ENCODE data around the gene PHEX. TPM values are rescaled to one million over a fixed set of nuclear protein-coding genes. Genes with fewer than 3 reads are reported as not detected.

Gene PHEX
- total RNA-seq, 6 experiments from 2014 or later = 0.05 to 0.10 (median 0.07) TPM

DNA sequence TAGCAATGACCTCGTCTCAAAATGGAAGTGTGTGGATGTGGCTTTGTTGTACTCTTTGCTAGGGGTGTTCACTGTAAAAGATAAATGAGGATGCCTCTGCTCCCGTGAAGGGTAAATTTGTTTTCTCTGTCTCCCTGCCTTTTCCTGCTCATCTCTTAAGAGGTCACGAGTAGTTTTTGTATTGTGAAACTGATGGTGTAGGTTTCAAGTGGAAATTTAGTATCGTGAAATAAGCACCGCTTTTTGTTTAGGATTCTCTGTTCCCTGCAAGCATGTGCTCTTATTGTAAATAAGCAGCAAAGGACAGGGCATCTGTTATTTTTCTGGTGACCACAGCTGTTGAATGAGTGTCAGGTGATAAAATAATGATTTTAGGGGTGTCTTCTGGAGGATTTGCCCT is 104.6 kb downstream of the PHEX start:
- Mint-ChIP-seq H3K27me3 (ENCODE audit: insufficient read depth) (peaks cover 2% of the 10 kb centered on the region), H3K4me3 (peak overlapping the region; percentile 77), H3K36me3 (ENCODE audit: low read depth) (no peaks in the 10 kb centered on the region), H3K27ac (peak overlapping the region; percentile 90), H3K4me1 (ENCODE audit: low read depth) (peaks cover 27% of the 10 kb centered on the region), H3K9me3 (no peaks in the 10 kb centered on the region)
- DNase-seq = no peak
- TF ChIP-seq, protein P1, sequence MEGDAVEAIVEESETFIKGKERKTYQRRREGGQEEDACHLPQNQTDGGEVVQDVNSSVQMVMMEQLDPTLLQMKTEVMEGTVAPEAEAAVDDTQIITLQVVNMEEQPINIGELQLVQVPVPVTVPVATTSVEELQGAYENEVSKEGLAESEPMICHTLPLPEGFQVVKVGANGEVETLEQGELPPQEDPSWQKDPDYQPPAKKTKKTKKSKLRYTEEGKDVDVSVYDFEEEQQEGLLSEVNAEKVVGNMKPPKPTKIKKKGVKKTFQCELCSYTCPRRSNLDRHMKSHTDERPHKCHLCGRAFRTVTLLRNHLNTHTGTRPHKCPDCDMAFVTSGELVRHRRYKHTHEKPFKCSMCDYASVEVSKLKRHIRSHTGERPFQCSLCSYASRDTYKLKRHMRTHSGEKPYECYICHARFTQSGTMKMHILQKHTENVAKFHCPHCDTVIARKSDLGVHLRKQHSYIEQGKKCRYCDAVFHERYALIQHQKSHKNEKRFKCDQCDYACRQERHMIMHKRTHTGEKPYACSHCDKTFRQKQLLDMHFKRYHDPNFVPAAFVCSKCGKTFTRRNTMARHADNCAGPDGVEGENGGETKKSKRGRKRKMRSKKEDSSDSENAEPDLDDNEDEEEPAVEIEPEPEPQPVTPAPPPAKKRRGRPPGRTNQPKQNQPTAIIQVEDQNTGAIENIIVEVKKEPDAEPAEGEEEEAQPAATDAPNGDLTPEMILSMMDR (IDR thresholded peaks at IDR 0.05) = no peak

DNA sequence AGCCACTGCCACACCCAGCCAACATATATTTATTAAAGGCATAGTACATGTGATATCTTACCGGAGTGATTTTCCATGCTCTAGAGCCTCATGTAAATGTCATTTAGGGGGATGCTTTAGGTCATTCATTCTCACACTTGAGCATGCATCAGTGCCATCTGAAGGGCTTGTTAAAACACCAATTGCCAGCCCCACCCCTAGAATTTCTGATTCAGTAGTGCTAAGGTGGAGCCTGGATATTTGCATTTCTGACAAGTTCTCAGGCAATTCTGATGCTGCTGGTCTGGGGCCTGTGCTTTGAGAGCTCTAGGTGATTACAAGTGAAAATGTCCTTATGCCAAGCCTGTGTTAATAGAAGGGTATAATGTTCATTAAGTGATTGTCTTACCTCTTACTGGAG is 107.7 kb downstream of the PHEX start:
- TF ChIP-seq, protein P1 (IDR thresholded peaks at IDR 0.05) = no peak
- H3K9me3 Mint-ChIP-seq = no peaks in the 10 kb centered on the region
- H3K27ac Mint-ChIP-seq = no peak overlapping the region
- no peak overlapping the region for H3K4me3 Mint-ChIP-seq
- peaks cover 22% of the 10 kb centered on the region for H3K4me1 Mint-ChIP-seq (ENCODE audit: low read depth)
- no peaks in the 10 kb centered on the region for H3K27me3 Mint-ChIP-seq (ENCODE audit: insufficient read depth)
- no peak for DNase-seq
- H3K36me3 Mint-ChIP-seq (ENCODE audit: low read depth) = no peaks in the 10 kb centered on the region

DNA sequence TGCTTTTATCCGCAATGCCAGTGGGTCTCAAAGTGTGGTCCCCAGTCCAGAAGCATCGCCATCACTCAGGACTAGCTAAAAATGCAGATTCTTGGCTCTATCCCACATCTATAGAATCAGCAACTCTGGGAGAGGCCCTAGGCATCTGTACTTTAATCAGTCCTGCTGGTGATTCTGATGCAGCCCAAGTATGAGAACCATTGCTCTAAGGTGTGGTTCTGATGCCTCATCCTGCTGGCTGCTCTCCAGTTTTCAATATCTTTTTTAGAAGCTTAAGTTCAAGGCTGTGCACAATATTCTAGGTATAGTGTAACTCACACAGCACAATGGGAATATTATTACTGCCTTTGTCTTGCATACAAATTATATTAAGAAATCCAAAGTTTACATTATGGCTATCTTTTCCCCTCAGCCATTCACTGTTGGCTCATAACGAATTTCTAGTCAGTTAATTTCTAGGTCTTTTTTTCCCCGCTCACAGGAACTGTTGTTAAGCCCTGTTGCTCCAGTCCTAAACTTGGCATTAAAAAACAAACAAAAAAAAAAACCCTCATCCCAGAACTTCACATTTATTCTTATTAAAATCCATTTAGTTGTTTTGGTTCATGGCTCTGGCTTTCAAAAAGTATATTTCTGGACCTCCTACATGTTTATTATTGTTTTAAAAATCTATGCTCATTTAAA is 109.1 kb downstream of the PHEX start:
- H3K4me1 Mint-ChIP-seq (ENCODE audit: low read depth) = peaks cover 8% of the 10 kb centered on the region

DNA sequence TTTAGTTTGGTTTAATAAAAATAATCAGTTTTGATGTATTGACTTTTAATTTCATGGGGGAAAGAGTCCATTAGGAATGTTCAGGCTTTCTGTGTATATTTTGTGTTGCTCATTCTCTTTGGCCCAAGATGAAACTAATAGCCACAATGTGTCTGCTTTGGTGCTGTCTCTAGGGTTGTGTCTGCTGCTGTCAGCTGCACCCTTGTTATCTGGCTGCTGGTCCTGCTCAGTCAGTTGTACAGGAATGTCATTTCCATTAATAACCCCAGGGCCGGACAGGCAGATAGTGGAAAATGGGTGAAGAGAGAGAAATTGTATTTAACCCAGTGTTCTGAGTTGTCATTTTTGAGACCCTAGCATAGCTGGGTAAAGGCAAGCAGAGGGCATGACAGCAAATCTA is 115.1 kb downstream of the PHEX start:
- Mint-ChIP-seq H3K4me1 (ENCODE audit: low read depth) (no peaks in the 10 kb centered on the region), H3K36me3 (ENCODE audit: low read depth) (peaks cover under 1% of the 10 kb centered on the region; the same call in 1 of the 2 replicates), H3K27ac (no peak overlapping the region), H3K27me3 (ENCODE audit: insufficient read depth) (no peaks in the 10 kb centered on the region), H3K4me3 (no peak overlapping the region), H3K9me3 (no peaks in the 10 kb centered on the region)
- DNase-seq = no peak
- TF ChIP-seq, protein P1 (IDR thresholded peaks at IDR 0.05) = no peak

More for the DNA sequence above, 109.1 kb downstream of the PHEX start:
- TF ChIP-seq, protein P1 (IDR thresholded peaks at IDR 0.05) = no peak
- H3K27ac Mint-ChIP-seq = no peak overlapping the region
- H3K4me3 Mint-ChIP-seq = no peak overlapping the region
- DNase-seq = no peak
- no peaks in the 10 kb centered on the region for H3K9me3 Mint-ChIP-seq
- H3K27me3 Mint-ChIP-seq (ENCODE audit: insufficient read depth) = no peaks in the 10 kb centered on the region
- no peaks in the 10 kb centered on the region for H3K36me3 Mint-ChIP-seq (ENCODE audit: low read depth)

DNA sequence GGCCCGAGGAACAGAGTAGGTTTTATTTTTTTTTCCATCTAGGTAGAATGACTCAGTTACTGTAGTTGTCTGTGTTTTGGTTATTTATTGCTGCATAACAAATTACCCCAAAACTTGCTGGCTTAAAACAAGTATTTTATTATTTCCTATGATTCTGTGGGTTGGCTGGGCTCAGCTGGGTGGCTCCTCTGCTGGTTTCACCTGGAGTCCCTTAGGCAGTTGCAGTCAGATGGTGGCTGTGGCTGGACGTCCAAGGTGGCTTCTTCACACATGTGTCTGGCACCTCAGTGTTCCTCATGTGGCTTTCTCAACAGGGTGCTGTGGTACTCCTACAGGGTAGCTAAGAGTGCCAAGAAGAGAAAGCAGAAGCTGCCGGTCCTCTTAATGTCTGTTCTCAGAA is 115.8 kb downstream of the PHEX start:
- Mint-ChIP-seq H3K9me3 (no peaks in the 10 kb centered on the region), H3K27ac (no peak overlapping the region), H3K36me3 (ENCODE audit: low read depth) (peaks cover 4% of the 10 kb centered on the region; the same call in 1 of the 2 replicates), H3K27me3 (ENCODE audit: insufficient read depth) (no peaks in the 10 kb centered on the region), H3K4me3 (no peak overlapping the region), H3K4me1 (ENCODE audit: low read depth) (no peaks in the 10 kb centered on the region)
- TF ChIP-seq, protein P1 (IDR thresholded peaks at IDR 0.05) = no peak
- DNase-seq = no peak

All from HFFc6 (cell line).